Endothelial cell of umbilical vein (primary cell): ENCODE data around the gene ZNF207. TPM values are rescaled to one million over a fixed set of nuclear protein-coding genes. Genes with fewer than 3 reads are reported as not detected.

ENCODE experiments used
- BruUV-seq: library from RNA; stranded (reverse); fragments of 400-500 nt; replicated peaks from 2 replicates; lab custom pipeline; 2021; lab: Mats Ljungman, UMichigan
- CTCF ChIA-PET: fragments of 300-600, 350-600 bp; sonication (Branson Sonifier 250); formaldehyde crosslinking; loops from one replicate; lab custom pipeline; 2021; ENCODE audit warnings: antibody characterized with exemption, inconsistent platforms; lab: Charles Lee
- POLR2A ChIA-PET: fragments of 300-600, 350-600 bp; sonication (Branson Sonifier 250); formaldehyde crosslinking; loops from one replicate; lab custom pipeline; 2021; ENCODE audit warnings: antibody characterized with exemption, inconsistent platforms; lab: Charles Lee
- DNase-seq: peaks from one replicate; pipeline ENCODE4 v3.0.0-alpha.2; 2011; ENCODE audit warnings: low read depth, low spot score
- FAIRE-seq: peaks from 2 replicates; lab custom pipeline; 2011; peaks lifted over from hg19 to GRCh38; lab: Jason Lieb, UNC
- H2AFZ ChIP-seq: 2 replicates; pipeline ENCODE4 v1.6.0; 2012; ENCODE audit warnings: low read depth, low read length, control low read depth, inconsistent platforms
- H3K27ac ChIP-seq: 2 replicates; pipeline ENCODE4 v1.5.1; 2011; ENCODE audit warnings: low read depth, mild to moderate bottlenecking, control low read depth, low read length, moderate library complexity; ENCODE audit not compliant: insufficient read depth
- H3K27me3 ChIP-seq, 2 experiments: 2 replicates each; pipeline versions ENCODE4 v1.6.0 to v1.6.1; 2011; ENCODE audit warnings: low read length in 2 of 2, mixed read lengths in 1 of 2; ENCODE audit not compliant: control insufficient read depth in 2 of 2, insufficient read depth in 2 of 2
- H3K36me3 ChIP-seq, 2 experiments: 2 replicates in 1 of 2; 3 replicates in 1 of 2; pipeline ENCODE4 v1.5.1; 2011; ENCODE audit warnings: low read length in 2 of 2, mild to moderate bottlenecking in 1 of 2, moderate library complexity in 1 of 2; ENCODE audit not compliant: control insufficient read depth in 2 of 2, insufficient read depth in 2 of 2; ENCODE audit errors: extremely low read depth in 1 of 2
- H3K4me1 ChIP-seq: 3 replicates; pipeline ENCODE4 v1.5.1; 2011; ENCODE audit warnings: mild to moderate bottlenecking, low read length; ENCODE audit not compliant: control insufficient read depth, insufficient read depth; ENCODE audit errors: extremely low read depth
- H3K4me2 ChIP-seq: 2 replicates; pipeline ENCODE4 v1.6.1; 2011; ENCODE audit warnings: low read length, control low read depth, mixed read lengths; ENCODE audit not compliant: insufficient read depth
- H3K4me3 ChIP-seq, 3 experiments: fragments of 200-600 bp in 1 of 3; sonication (generic), shearing (Covaris generic) in 1 of 3; replicated peaks in 1 of 3; 2 replicates each; pipeline ENCODE4 v1.5.1; 2011 to 2016; ENCODE audit warnings: control low read depth in 3 of 3, low read length in 3 of 3, mild to moderate bottlenecking in 2 of 3, inconsistent platforms in 1 of 3, low read depth in 1 of 3, moderate library complexity in 1 of 3; ENCODE audit not compliant: insufficient read depth in 1 of 3
- H3K79me2 ChIP-seq: 2 replicates; pipeline ENCODE4 v1.6.0; 2012; ENCODE audit warnings: low read length, inconsistent platforms; ENCODE audit not compliant: control insufficient read depth, insufficient read depth
- H3K9ac ChIP-seq: replicated peaks from 2 replicates; pipeline ENCODE3; 2011; ENCODE audit warnings: low read length, control low read depth; ENCODE audit not compliant: insufficient read depth; ENCODE audit errors: extremely low read depth
- H3K9me1 ChIP-seq: replicated peaks from 3 replicates; pipeline ENCODE4 v1.6.0; 2011; ENCODE audit warnings: mild to moderate bottlenecking, low read length; ENCODE audit not compliant: control insufficient read depth, insufficient read depth; ENCODE audit errors: extremely low read depth
- H3K9me3 ChIP-seq: replicated peaks from 2 replicates; pipeline ENCODE4 v1.5.1; 2012; ENCODE audit warnings: low read length, inconsistent platforms; ENCODE audit not compliant: control insufficient read depth, insufficient read depth
- H4K20me1 ChIP-seq: replicated peaks from 2 replicates; pipeline ENCODE3; 2011; ENCODE audit warnings: mild to moderate bottlenecking, low read length; ENCODE audit not compliant: control insufficient read depth, insufficient read depth; ENCODE audit errors: extremely low read depth
- EZH2 ChIP-seq: IDR thresholded peaks from 2 replicates; pipeline ENCODE4 v1.6.1; 2012; ENCODE audit warnings: borderline replicate concordance, low read depth, mild to moderate bottlenecking, moderate library complexity, low read length, inconsistent platforms; ENCODE audit not compliant: severe bottlenecking
- FOS ChIP-seq: IDR thresholded peaks from 2 replicates; pipeline ENCODE4 v1.6.1; 2011; ENCODE audit warnings: mild to moderate bottlenecking, low read length, moderate library complexity, borderline replicate concordance; ENCODE audit not compliant: insufficient read depth
- GATA2 ChIP-seq: IDR thresholded peaks from 2 replicates; pipeline ENCODE4 v1.7.0; 2011; ENCODE audit warnings: low read depth, mild to moderate bottlenecking, moderate library complexity, mixed read lengths, low read length; ENCODE audit not compliant: insufficient read length, insufficient read depth
- JUN ChIP-seq: IDR thresholded peaks from 2 replicates; pipeline ENCODE4 v1.6.1; 2011; ENCODE audit warnings: borderline replicate concordance, low read depth; ENCODE audit not compliant: insufficient read length, insufficient read depth
- MYC ChIP-seq: IDR thresholded peaks from one replicate; pipeline ENCODE4 v1.6.1; 2011; ENCODE audit warnings: mild to moderate bottlenecking, low read depth, low read length
- POLR2A ChIP-seq: IDR thresholded peaks from 2 replicates; pipeline ENCODE4 v1.6.1; 2012; ENCODE audit warnings: low read depth, mild to moderate bottlenecking, control low read depth, low read length
- POLR2AphosphoS5 ChIP-seq: IDR thresholded peaks from 2 replicates; pipeline ENCODE4 v1.6.1; 2012; ENCODE audit warnings: low read depth, mild to moderate bottlenecking, control low read depth, low read length, moderate library complexity; ENCODE audit not compliant: insufficient read depth
- dilution Hi-C: fragments of 300-500 bp; cut with MboI; formaldehyde crosslinking; loops from one replicate; pipeline ENCODE4 v1.15.0; 2019; ENCODE audit warnings: low sequenced_read_pairs; ENCODE audit not compliant: extremely low pct_ligation_motif_present
- intact Hi-C: fragments of 100-400 bp; cut with micrococcal nuclease; formaldehyde crosslinking; loops from one replicate; pipeline ENCODE4 v1.10.0; 2022
- polyA plus RNA-seq, 4 experiments: library from polyadenylated mRNA; depleted of rRNA in 3 of 4; stranded (reverse) in 3 of 4; unstranded in 1 of 4; fragments of >200 nt; gene quantifications; 2 replicates each; pipeline versions ENCODE4 v1.2.1 to v1.2.3, GENCODE V29; 2011 to 2012; ENCODE audit warnings: missing spikeins in 1 of 4
- total RNA-seq: library from RNA; stranded (reverse); gene quantifications from 2 replicates; pipeline ENCODE4 v1.2.3, GENCODE V29; 2021
- TF ChIP-seq, protein P1 (sequence below): IDR thresholded peaks from 2 replicates; pipeline ENCODE4 v1.6.1; 2011; ENCODE audit not compliant: insufficient read depth, insufficient read length
- TF ChIP-seq, protein P2 (sequence below), 2 donors: IDR thresholded peaks; 1 replicate in 1 of 2; 2 replicates in 1 of 2; pipeline ENCODE4 v1.5.1; 2011; ENCODE audit warnings: low read length in 2 of 2, mild to moderate bottlenecking in 2 of 2, moderate library complexity in 2 of 2, control low read depth in 1 of 2, inconsistent platforms in 1 of 2, low read depth in 1 of 2; ENCODE audit not compliant: insufficient read depth in 1 of 2; ENCODE audit errors: extremely low read depth in 1 of 2

ZNF207 gene
- total and polyA plus RNA-seq, 2 donors (not counting 3 experiments of a cell fraction or from before 2014, with no cell fraction given) = 206 to 231 TPM

DNA sequence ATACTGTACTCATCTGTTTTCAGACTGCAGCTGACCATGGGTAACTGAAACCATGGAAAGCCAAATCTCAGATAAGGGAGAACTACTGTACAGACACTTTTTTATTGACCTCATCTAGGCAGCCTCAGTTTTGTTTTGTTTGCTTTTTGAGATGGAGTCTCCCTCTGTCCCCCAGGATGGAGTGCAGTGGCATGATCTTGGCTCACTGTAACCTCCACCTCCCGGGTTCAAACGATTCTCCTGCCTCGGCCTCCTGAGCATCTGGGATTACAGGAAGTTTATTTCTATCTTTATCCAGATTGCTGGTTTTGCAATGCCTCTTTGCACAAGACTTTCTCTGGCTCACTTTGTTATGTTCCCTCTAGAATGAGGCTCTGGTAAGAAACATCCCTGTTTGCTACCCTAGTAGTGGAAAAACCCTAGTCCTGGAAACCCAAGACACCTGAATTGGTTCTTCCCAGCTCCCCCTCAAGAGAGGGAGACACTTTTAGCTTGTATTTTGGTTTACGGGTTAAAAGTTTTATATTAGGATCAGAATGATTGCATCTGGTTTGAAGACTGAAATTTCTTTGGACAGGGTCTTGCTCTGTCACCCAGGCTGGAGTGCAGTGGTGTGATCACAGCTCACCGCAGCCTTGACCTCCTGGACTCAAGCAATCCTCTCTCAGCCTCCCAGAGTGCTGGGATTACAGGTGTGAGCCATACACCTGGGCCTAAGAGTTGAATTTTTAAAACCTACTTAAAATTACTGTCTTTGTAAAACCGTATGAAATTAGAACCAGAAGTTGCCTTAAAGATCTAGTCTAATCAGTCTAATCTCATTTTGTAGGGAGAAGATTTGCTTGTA lies 38.9 kb downstream of the ZNF207 start:
- intact Hi-C loops (no loop called here), dilution Hi-C loops (no loop called here)
- Histone ChIP-seq H3K9me1 (no peaks in the 10 kb centered on the region), H4K20me1 (peaks cover 3% of the 10 kb centered on the region), H3K79me2 (no peaks in the 10 kb centered on the region), H3K9ac (no peak overlapping the region), H3K4me1 (no peaks in the 10 kb centered on the region), H3K36me3 (peaks cover 0 to 3% of the 10 kb centered on the region in 2 experiments), H3K9me3 (no peaks in the 10 kb centered on the region), H2AFZ (no peak overlapping the region), H3K4me3 (no peak overlapping the region), H3K4me2 (no peak overlapping the region), H3K27me3 (no peaks in the 10 kb centered on the region), H3K27ac (no peak overlapping the region)
- FAIRE-seq = no peak
- BruUV-seq = no TSS peak
- ChIA-PET CTCF (no interaction called here), POLR2A (no interaction called here)
- TF ChIP-seq EZH2 = no peak
- TF ChIP-seq MYC = no peak
- TF ChIP-seq FOS = no peak
- TF ChIP-seq GATA2 = no peak
- TF ChIP-seq POLR2AphosphoS5 = no peak
- TF ChIP-seq, protein P1, sequence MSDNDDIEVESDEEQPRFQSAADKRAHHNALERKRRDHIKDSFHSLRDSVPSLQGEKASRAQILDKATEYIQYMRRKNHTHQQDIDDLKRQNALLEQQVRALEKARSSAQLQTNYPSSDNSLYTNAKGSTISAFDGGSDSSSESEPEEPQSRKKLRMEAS = no peak
- TF ChIP-seq JUN = no peak
- no peak for TF ChIP-seq POLR2A
- TF ChIP-seq, protein P2, sequence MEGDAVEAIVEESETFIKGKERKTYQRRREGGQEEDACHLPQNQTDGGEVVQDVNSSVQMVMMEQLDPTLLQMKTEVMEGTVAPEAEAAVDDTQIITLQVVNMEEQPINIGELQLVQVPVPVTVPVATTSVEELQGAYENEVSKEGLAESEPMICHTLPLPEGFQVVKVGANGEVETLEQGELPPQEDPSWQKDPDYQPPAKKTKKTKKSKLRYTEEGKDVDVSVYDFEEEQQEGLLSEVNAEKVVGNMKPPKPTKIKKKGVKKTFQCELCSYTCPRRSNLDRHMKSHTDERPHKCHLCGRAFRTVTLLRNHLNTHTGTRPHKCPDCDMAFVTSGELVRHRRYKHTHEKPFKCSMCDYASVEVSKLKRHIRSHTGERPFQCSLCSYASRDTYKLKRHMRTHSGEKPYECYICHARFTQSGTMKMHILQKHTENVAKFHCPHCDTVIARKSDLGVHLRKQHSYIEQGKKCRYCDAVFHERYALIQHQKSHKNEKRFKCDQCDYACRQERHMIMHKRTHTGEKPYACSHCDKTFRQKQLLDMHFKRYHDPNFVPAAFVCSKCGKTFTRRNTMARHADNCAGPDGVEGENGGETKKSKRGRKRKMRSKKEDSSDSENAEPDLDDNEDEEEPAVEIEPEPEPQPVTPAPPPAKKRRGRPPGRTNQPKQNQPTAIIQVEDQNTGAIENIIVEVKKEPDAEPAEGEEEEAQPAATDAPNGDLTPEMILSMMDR (IDR thresholded peaks at IDR 0.05; ENCODE audit: extremely low read depth in 1 of 2, insufficient read depth in 1 of 2, low read depth in 1 of 2, low read length in 2 of 2) = no peak
- no peak for DNase-seq
